K562 (cell line): Measurements from ENCODE around the gene PLAA. TPM values are rescaled to one million over a fixed set of nuclear protein-coding genes. Genes with fewer than 3 reads are reported as not detected.

Experiments
- ATAC-seq: fragments of 200-7000 bp; cut with Tn5 transposase; 3 replicates; pipeline ENCODE4 v1.9.1; 2020; ENCODE audit warnings: moderate library complexity
- BruUV-seq: library from RNA; stranded (reverse); fragments of 400-500 nt; replicated peaks from 2 replicates; lab custom pipeline; 2021; lab: Mats Ljungman, UMichigan
- CTCF ChIA-PET: fragments of 300-600 bp; formaldehyde crosslinking; extraction: SDS; loops from one replicate; lab custom pipeline; 2021; ENCODE audit warnings: low intra/inter-chr PET ratio; lab: Yijun Ruan, JAX
- POLR2A ChIA-PET: fragments of 300-600, 350-650 bp; sonication (Branson Sonifier 250); formaldehyde crosslinking; extraction: SDS; loops from one replicate; lab custom pipeline; 2021; ENCODE audit warnings: antibody characterized with exemption, inconsistent platforms; lab: Yijun Ruan, JAX
- DNase-seq, 4 experiments: peaks; one replicate each; pipeline versions ENCODE4 v3.0.0 to v3.0.0-alpha.2; 2011 to 2018; ENCODE audit warnings: low spot score in 3 of 4, mixed read lengths in 3 of 4; ENCODE audit errors: extremely low read depth in 1 of 4
- FAIRE-seq: peaks from 2 replicates; lab custom pipeline; 2011; peaks lifted over from hg19 to GRCh38; lab: Jason Lieb, UNC
- H2AFZ ChIP-seq: 2 replicates; pipeline ENCODE4 v1.6.0; 2011; ENCODE audit warnings: low read depth, low read length, control low read depth, inconsistent platforms
- H3K27ac ChIP-seq: fragments of 200-600 bp; 3 replicates; pipeline ENCODE4 v1.8.0; 2011; ENCODE audit warnings: low read depth, mild to moderate bottlenecking, control low read depth, inconsistent platforms, low read length, moderate library complexity, mixed read lengths; ENCODE audit errors: extremely low read depth
- H3K27me3 ChIP-seq, 2 experiments: fragments of 300-600 bp in 1 of 2; 2 replicates in 1 of 2; 3 replicates in 1 of 2; pipeline versions ENCODE4 v1.6.0 to v1.8.0; 2011; ENCODE audit warnings: inconsistent platforms in 2 of 2, low read length in 2 of 2, mild to moderate bottlenecking in 1 of 2, mixed read lengths in 1 of 2, moderate library complexity in 1 of 2; ENCODE audit not compliant: control insufficient read depth in 2 of 2, insufficient read depth in 2 of 2
- H3K36me3 ChIP-seq: fragments of 300-600 bp; 3 replicates; pipeline ENCODE4 v1.8.0; 2011; ENCODE audit warnings: mild to moderate bottlenecking, low read length, inconsistent platforms; ENCODE audit not compliant: control insufficient read depth, insufficient read depth
- H3K4me1 ChIP-seq, 2 experiments: fragments of 200-600 bp in 1 of 2; replicated peaks in 1 of 2; 2 replicates in 1 of 2; 3 replicates in 1 of 2; pipeline versions ENCODE4 v1.5.1 to v1.8.0; 2011; ENCODE audit warnings: inconsistent platforms in 2 of 2, low read length in 2 of 2, mild to moderate bottlenecking in 1 of 2, mixed read lengths in 1 of 2, moderate library complexity in 1 of 2; ENCODE audit not compliant: control insufficient read depth in 2 of 2, insufficient read depth in 2 of 2
- H3K4me2 ChIP-seq: 2 replicates; pipeline ENCODE4 v1.6.1; 2011; ENCODE audit warnings: low read length, control low read depth, inconsistent platforms, mixed read lengths; ENCODE audit not compliant: insufficient read depth
- H3K4me3 ChIP-seq: fragments of 200-600 bp; sonication (generic), shearing (Covaris generic); 2 replicates; pipeline ENCODE4 v1.5.1; 2016; ENCODE audit warnings: control low read depth, inconsistent platforms
- H3K79me2 ChIP-seq: fragments of 200-600 bp; 3 replicates; pipeline ENCODE4 v1.8.0; 2011; ENCODE audit warnings: low read length, inconsistent platforms; ENCODE audit not compliant: control insufficient read depth, insufficient read depth
- H3K9ac ChIP-seq, 2 experiments: 2 replicates each; pipeline versions ENCODE4 v1.6.0 to v1.6.1; 2011; ENCODE audit warnings: low read depth in 2 of 2, low read length in 2 of 2, control low read depth in 1 of 2, inconsistent platforms in 1 of 2, mild to moderate bottlenecking in 1 of 2, mixed read lengths in 1 of 2; ENCODE audit not compliant: insufficient read depth in 1 of 2
- H3K9me1 ChIP-seq: one replicate; pipeline ENCODE4 v1.6.0; 2011; ENCODE audit warnings: inconsistent platforms, mild to moderate bottlenecking, low read length, moderate library complexity; ENCODE audit not compliant: control insufficient read depth, insufficient read depth
- H3K9me3 ChIP-seq: replicated peaks from 2 replicates; pipeline ENCODE4 v1.5.1; 2011; ENCODE audit warnings: low read depth, low read length, inconsistent platforms; ENCODE audit not compliant: control insufficient read depth, insufficient read depth
- H4K20me1 ChIP-seq: replicated peaks from 2 replicates; pipeline ENCODE4 v1.6.1; 2011; ENCODE audit warnings: low read length, inconsistent platforms, mixed read lengths; ENCODE audit not compliant: control insufficient read depth, insufficient read depth
- ADNP ChIP-seq: fragments of 200-800 bp; sonication (Bioruptor generic); IDR thresholded peaks from 2 replicates; pipeline ENCODE4 v1.6.1; 2016; ENCODE audit warnings: missing genetic modification characterization, missing compliant biosample characterization
- BRCA1 ChIP-seq, 2 experiments: fragments of 450-650 bp in 1 of 2; sonication (generic) in 1 of 2; formaldehyde crosslinking in 1 of 2; IDR thresholded peaks; 2 replicates each; pipeline versions ENCODE4 v1.5.0 to v1.6.1; 2017 to 2020; ENCODE audit warnings: mild to moderate bottlenecking in 1 of 2, missing genetic modification reagents in 1 of 2
- CEBPB ChIP-seq: fragments of 450-650 bp; IDR thresholded peaks from 2 replicates; pipeline ENCODE4 v1.6.1; 2016; ENCODE audit warnings: missing genetic modification characterization, missing compliant biosample characterization
- KDM2B ChIP-seq: fragments of 250-450 bp; sonication (Bioruptor Pico); IDR thresholded peaks from 2 replicates; pipeline ENCODE4 v1.8.0; 2021; ENCODE audit warnings: mild to moderate bottlenecking, moderate library complexity
- ZNF282 ChIP-seq: sonication (generic); formaldehyde crosslinking; IDR thresholded peaks from 2 replicates; pipeline ENCODE4 v1.8.1; 2023; ENCODE audit warnings: missing genetic modification reagents
- WGBS: fragments of 100-300 bp; shearing (Covaris generic); methylation state at CpG from one replicate; pipeline ENCODE4 v1.1.6; 2016; ENCODE audit warnings: low coverage, mixed read lengths; ENCODE audit not compliant: insufficient coverage; ENCODE audit errors: missing lambda C conversion rate; 5-methylcytosine and 5-hydroxymethylcytosine counted together
- in situ Hi-C: fragments of 300-500 bp; cut with MboI; formaldehyde crosslinking; loops from 4 replicates; pipeline ENCODE4 v1.15.0; 2018; ENCODE audit warnings: inconsistent platforms, mixed read lengths
- intact Hi-C: fragments of 100-400 bp; cut with micrococcal nuclease; formaldehyde crosslinking; loops from 2 replicates; pipeline ENCODE4 v1.14.2; 2022
- polyA plus RNA-seq, 8 experiments: library from polyadenylated mRNA; depleted of rRNA in 4 of 8; stranded (reverse) in 5 of 8; unstranded in 3 of 8; fragments of >200 nt; fragmentation: Nextera tagmentation in 2 of 8; fragmentation: Illumina TruSeq in 1 of 8; extraction: Ambion mirVana in 2 of 8; extraction: Trizol in 1 of 8; gene quantifications; 2 replicates each; pipeline versions ENCODE4 v1.2.1 to v1.2.3, GENCODE V29; 2011 to 2014; ENCODE audit warnings: inconsistent platforms in 1 of 8, missing spikeins in 1 of 8
- total RNA-seq, 7 experiments: library from RNA; depleted of rRNA in 6 of 7; stranded (reverse); fragments of >200 nt in 6 of 7; fragmentation: Illumina TruSeq in 2 of 7; extraction: Trizol in 2 of 7; gene quantifications; 2 replicates each; pipeline versions ENCODE4 v1.2.1 to v1.2.3, GENCODE V29; 2011 to 2021; ENCODE audit warnings: low replicate concordance in 1 of 7

Gene PLAA
- total and polyA plus RNA-seq, 9 of the 15 experiments (the other 6 are each of a cell fraction or from before 2014, with no cell fraction given), result 3.5 to 20.7 (median 16.6) TPM

DNA sequence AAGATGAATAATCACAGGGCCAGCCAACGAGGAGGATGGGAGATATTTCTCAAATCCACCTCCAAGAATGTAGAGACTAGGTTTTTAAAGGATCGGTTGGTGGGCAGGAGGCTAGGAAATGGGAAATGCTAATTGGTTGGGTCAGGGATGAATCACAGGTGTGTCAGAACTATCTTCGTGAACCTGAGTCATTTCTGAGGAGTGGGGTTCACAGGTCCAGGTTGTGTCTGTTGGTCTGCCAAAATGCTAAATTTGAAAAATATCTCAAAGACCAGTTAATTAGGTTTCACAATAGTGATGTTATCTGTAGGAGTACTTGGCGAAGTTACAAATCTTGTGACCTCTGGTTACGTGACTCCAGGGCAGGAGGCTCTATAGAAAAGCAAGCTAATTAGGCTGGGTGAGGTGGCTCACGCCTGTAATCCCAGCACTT is 2.6 kb upstream of the PLAA start:
- ChIA-PET CTCF (no interaction called here), POLR2A (no interaction called here)
- no peaks in the 10 kb centered on the region for H3K9me1 ChIP-seq
- H3K79me2 ChIP-seq, result peaks cover 22% of the 10 kb centered on the region
- no peak for TF ChIP-seq ADNP (tag)
- peak; percentile 69 for TF ChIP-seq CEBPB (tag)
- intact Hi-C loops, result loop anchor here (10.0 kb wide), 1 partner anchor 55 kb away; the partner anchor contains the start of gene CAAP1
- no peak overlapping the region for H3K27ac ChIP-seq
- FAIRE-seq (no peak), ATAC-seq (no peak), DNase-seq (no peak)
- in situ Hi-C loops, result no loop called here
- WGBS, result 14% methylated on average over 4 of the region's 6 CpGs
- no peaks in the 10 kb centered on the region for H4K20me1 ChIP-seq
- no peaks in the 10 kb centered on the region for H3K27me3 ChIP-seq
- H3K9me3 ChIP-seq, result no peaks in the 10 kb centered on the region
- no TSS peak for BruUV-seq
- H3K4me1 ChIP-seq, result no peaks in the 10 kb centered on the region; a peak in 2 of 5 replicates
- no peak overlapping the region for H3K4me2 ChIP-seq
- H2AFZ ChIP-seq, result 0 out of 2 replicates have a peak overlapping the region, but pooled peaks have one; percentile 45
- H3K4me3 ChIP-seq, result no peak overlapping the region
- H3K9ac ChIP-seq, result no peak overlapping the region; a peak in 1 of 4 replicates
- no peaks in the 10 kb centered on the region for H3K36me3 ChIP-seq

- peak overlapping the region; percentile 71 for H3K4me3 ChIP-seq
Measured at GRCh38 chr9:26947736-26948135, 694 bp upstream of the PLAA start.

More at GRCh38 chr9:26947736-26948135, 694 bp upstream of the PLAA start:
- DNase-seq (no peak), ATAC-seq (no peak), FAIRE-seq (no peak)
- CTCF ChIA-PET, result no interaction called here
- H3K27ac ChIP-seq, result peak overlapping the region; percentile 96
- intact Hi-C loops (no loop called here), in situ Hi-C loops (no loop called here)
- H2AFZ ChIP-seq, result peak overlapping the region; percentile 91
- BruUV-seq, result TSS peak; percentile 89
- no peaks in the 10 kb centered on the region for H4K20me1 ChIP-seq
- H3K9me1 ChIP-seq, result no peaks in the 10 kb centered on the region
- H3K9me3 ChIP-seq, result no peaks in the 10 kb centered on the region
- POLR2A ChIA-PET, result interaction anchor here (1.3 kb wide), 1 partner anchor 8 kb away, joined by 6 read pairs; the partner anchor contains the start of gene IFT74
- no peaks in the 10 kb centered on the region for H3K27me3 ChIP-seq
- no peaks in the 10 kb centered on the region; a peak in 3 of 5 replicates for H3K4me1 ChIP-seq
- H3K79me2 ChIP-seq, result peaks cover 42% of the 10 kb centered on the region
- peak overlapping the region in 1 of 2 experiments; percentile 85; a peak in 2 of 4 replicates for H3K9ac ChIP-seq
- H3K36me3 ChIP-seq, result 0 out of 3 replicates have a peak, but pooled peaks cover 5% of the 10 kb centered on the region
- 0% methylated on average over 4 of the region's 9 CpGs for WGBS
- TF ChIP-seq ZNF282 (CRISPR knock-in tag), result no peak
- no peak for TF ChIP-seq KDM2B
- no peak for TF ChIP-seq BRCA1 (IDR thresholded peaks at IDR 0.05)
- no peak for TF ChIP-seq BRCA1 (CRISPR knock-in tag; IDR thresholded peaks at IDR 0.05)
- H3K4me2 ChIP-seq, result peak overlapping the region; percentile 69
